Glutamatergic neuron (in vitro differentiated cells): ENCODE measurements around the gene CORO2A. TPM values are rescaled to one million over a fixed set of nuclear protein-coding genes. Genes with fewer than 3 reads are reported as not detected.

Source experiments
- DNase-seq: peaks from one replicate; pipeline ENCODE4 v3.0.0; 2022
- H3K27ac Mint-ChIP-seq: one replicate; pipeline ENCODE4 v1.8.0; 2020; ENCODE audit warnings: mild to moderate bottlenecking, mixed read lengths, inconsistent platforms; ENCODE audit not compliant: unreplicated experiment
- H3K27me3 Mint-ChIP-seq: one replicate; pipeline ENCODE4 v1.8.0; 2020; ENCODE audit warnings: mild to moderate bottlenecking, moderate library complexity, mixed read lengths, inconsistent platforms; ENCODE audit not compliant: unreplicated experiment
- H3K36me3 Mint-ChIP-seq: one replicate; pipeline ENCODE4 v1.8.0; 2020; ENCODE audit warnings: mild to moderate bottlenecking, mixed read lengths, inconsistent platforms; ENCODE audit not compliant: unreplicated experiment
- H3K4me1 Mint-ChIP-seq: one replicate; pipeline ENCODE4 v1.8.0; 2020; ENCODE audit warnings: mild to moderate bottlenecking, low read depth, mixed read lengths, inconsistent platforms; ENCODE audit not compliant: unreplicated experiment
- H3K4me3 Mint-ChIP-seq: one replicate; pipeline ENCODE4 v1.8.0; 2020; ENCODE audit warnings: mild to moderate bottlenecking, mixed read lengths, inconsistent platforms; ENCODE audit not compliant: unreplicated experiment
- H3K9me3 Mint-ChIP-seq: one replicate; pipeline ENCODE4 v1.8.0; 2020; ENCODE audit warnings: mild to moderate bottlenecking, moderate library complexity, mixed read lengths, inconsistent platforms; ENCODE audit not compliant: unreplicated experiment
- total RNA-seq: library from RNA; stranded (reverse); fragmentation: NEBNext Ultra II Directional; extraction: Animal tissue kit (Norgen Biotek cat#: 25700); gene quantifications from one replicate; pipeline ENCODE4 v1.2.1, GENCODE V29; 2021; ENCODE audit not compliant: unreplicated experiment
- TF ChIP-seq, protein P1 (sequence below): fragments of 200-600 bp; sonication (generic); IDR thresholded peaks from one replicate; pipeline ENCODE4 v1.5.0; 2021; ENCODE audit not compliant: partially characterized antibody, unreplicated experiment

CORO2A gene
- total RNA-seq, 1 donor from 2014 or later = 23.9 TPM

- Mint-ChIP-seq H3K27ac (no peak overlapping the region), H3K4me3 (no peak overlapping the region), H3K36me3 (no peaks in the 10 kb centered on the region), H3K9me3 (peaks cover 1% of the 10 kb centered on the region), H3K27me3 (no peaks in the 10 kb centered on the region), H3K4me1 (no peaks in the 10 kb centered on the region)
- TF ChIP-seq, protein P1, sequence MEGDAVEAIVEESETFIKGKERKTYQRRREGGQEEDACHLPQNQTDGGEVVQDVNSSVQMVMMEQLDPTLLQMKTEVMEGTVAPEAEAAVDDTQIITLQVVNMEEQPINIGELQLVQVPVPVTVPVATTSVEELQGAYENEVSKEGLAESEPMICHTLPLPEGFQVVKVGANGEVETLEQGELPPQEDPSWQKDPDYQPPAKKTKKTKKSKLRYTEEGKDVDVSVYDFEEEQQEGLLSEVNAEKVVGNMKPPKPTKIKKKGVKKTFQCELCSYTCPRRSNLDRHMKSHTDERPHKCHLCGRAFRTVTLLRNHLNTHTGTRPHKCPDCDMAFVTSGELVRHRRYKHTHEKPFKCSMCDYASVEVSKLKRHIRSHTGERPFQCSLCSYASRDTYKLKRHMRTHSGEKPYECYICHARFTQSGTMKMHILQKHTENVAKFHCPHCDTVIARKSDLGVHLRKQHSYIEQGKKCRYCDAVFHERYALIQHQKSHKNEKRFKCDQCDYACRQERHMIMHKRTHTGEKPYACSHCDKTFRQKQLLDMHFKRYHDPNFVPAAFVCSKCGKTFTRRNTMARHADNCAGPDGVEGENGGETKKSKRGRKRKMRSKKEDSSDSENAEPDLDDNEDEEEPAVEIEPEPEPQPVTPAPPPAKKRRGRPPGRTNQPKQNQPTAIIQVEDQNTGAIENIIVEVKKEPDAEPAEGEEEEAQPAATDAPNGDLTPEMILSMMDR = no peak
- DNase-seq = no peak
These were observed 90.6 kb downstream of the CORO2A start for GRCh38 chr9:98101868-98102273.

GRCh38 chr9:98101416-98101815 is 91.0 kb downstream of the CORO2A start:
- TF ChIP-seq, protein P1 = no peak
- Mint-ChIP-seq H3K27me3 (no peaks in the 10 kb centered on the region), H3K9me3 (peaks cover 1% of the 10 kb centered on the region), H3K4me1 (no peaks in the 10 kb centered on the region), H3K36me3 (no peaks in the 10 kb centered on the region), H3K4me3 (no peak overlapping the region), H3K27ac (no peak overlapping the region)
- no peak for DNase-seq

- no peaks in the 10 kb centered on the region for H3K4me1 Mint-ChIP-seq
- no peak for DNase-seq
- no peak overlapping the region for H3K27ac Mint-ChIP-seq
- H3K4me3 Mint-ChIP-seq = no peak overlapping the region
- TF ChIP-seq, protein P1 = no peak
- H3K36me3 Mint-ChIP-seq = no peaks in the 10 kb centered on the region
- peaks cover 1% of the 10 kb centered on the region for H3K9me3 Mint-ChIP-seq
- H3K27me3 Mint-ChIP-seq = no peaks in the 10 kb centered on the region
These were observed 92.0 kb downstream of the CORO2A start for GRCh38 chr9:98100456-98100855.

GRCh38 chr9:98099898-98100297 is 92.5 kb downstream of the CORO2A start:
- Mint-ChIP-seq H3K36me3 (no peaks in the 10 kb centered on the region), H3K27ac (no peak overlapping the region), H3K4me1 (no peaks in the 10 kb centered on the region), H3K27me3 (no peaks in the 10 kb centered on the region), H3K4me3 (no peak overlapping the region), H3K9me3 (peaks cover 1% of the 10 kb centered on the region)
- TF ChIP-seq, protein P1 = no peak
- DNase-seq = no peak

DNA sequence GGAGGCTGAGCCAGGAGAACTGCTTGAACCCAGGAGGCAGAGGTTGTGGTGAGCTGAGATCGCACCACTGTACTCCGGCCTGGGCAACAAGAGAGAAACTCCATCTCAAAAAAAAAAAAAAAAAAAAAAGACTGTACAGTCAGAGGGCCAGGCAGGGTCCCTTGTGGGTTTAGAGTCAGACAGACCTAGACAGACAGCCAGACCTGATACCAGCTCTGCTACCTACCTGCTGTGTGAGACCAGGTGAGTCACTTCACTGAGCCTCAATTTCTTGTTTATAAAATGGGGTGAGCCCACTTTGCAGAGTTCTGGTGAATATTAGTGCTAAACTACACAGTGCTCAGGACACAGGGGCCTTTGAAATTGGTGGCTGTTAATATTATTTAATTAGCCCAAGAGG is 93.1 kb downstream of the CORO2A start:
- H3K27me3 Mint-ChIP-seq = no peaks in the 10 kb centered on the region
- H3K9me3 Mint-ChIP-seq = peaks cover 1% of the 10 kb centered on the region
- H3K27ac Mint-ChIP-seq = no peak overlapping the region
- no peaks in the 10 kb centered on the region for H3K36me3 Mint-ChIP-seq
- H3K4me3 Mint-ChIP-seq = no peak overlapping the region
- DNase-seq = no peak
- TF ChIP-seq, protein P1 = no peak
- H3K4me1 Mint-ChIP-seq = no peaks in the 10 kb centered on the region
